NCI-H128 (cell line): ENCODE results near the gene DMBT1.
A peak's percentile ranks its signal among the peaks of the same experiment; 100 is the strongest.

ENCODE experiments used
- DNase-seq: peaks from one replicate; lab custom pipeline; 2025; ENCODE audit not compliant: unreplicated experiment; lab: John Stamatoyannopoulos, UW

DMBT1 gene

DNA sequence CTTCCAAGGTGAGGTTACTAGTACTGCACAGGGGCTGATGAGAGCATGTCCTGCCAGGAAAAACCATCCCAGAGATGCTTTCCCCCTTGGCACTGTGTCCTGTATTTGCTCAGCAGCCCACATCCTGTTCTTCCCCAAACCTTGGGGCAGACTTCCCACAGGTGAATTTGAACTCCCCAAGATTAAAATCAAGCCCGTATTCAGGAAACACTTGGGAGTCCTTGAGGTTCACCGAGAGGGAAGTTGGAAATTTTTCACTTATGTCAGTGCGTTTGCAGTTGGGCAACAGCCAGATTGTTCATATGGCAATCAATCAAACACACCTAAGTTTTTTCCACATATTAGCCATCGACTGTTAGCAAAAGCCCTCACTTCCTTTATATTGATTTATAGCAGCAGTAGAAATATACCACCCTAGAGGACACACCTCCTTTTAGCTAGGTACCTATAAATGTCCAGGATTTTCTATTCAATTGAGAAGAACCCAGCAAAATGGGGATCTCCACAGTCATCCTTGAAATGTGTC is at the start of gene DMBT1:
Gene DMBT1 (plus strand): TSS at position 476 of the 526 bp plus-strand sequence. CDS start 17 bp downstream, at position 493.
- no peak for DNase-seq

- no peak for DNase-seq
Measured at GRCh38 chr10:122513053-122513452, 47.5 kb upstream of the DMBT1 start.

GRCh38 chr10:122514045-122514840 is 46.3 kb upstream of the DMBT1 start:
- DNase-seq, result no peak

DNA sequence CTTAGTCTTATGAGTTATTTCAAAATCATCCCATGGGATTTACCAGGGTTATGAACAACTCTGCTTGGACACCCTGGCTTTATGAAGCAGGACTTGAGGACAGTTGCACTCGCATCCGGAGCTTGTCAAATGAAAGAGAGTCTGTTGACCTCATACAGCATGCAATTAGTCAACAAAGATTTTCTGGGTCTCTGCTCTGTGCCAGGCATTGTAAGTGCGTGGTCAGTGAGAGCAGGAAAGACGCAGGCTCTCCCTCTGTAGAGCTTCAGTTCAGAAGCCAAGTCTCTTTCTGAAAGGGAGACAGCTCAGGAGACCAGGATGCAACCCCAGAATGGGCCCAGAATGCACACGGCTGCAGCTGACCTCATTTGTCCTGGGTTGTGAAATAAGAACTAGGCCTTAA is 45.5 kb upstream of the DMBT1 start:
- DNase-seq, result no peak

DNA sequence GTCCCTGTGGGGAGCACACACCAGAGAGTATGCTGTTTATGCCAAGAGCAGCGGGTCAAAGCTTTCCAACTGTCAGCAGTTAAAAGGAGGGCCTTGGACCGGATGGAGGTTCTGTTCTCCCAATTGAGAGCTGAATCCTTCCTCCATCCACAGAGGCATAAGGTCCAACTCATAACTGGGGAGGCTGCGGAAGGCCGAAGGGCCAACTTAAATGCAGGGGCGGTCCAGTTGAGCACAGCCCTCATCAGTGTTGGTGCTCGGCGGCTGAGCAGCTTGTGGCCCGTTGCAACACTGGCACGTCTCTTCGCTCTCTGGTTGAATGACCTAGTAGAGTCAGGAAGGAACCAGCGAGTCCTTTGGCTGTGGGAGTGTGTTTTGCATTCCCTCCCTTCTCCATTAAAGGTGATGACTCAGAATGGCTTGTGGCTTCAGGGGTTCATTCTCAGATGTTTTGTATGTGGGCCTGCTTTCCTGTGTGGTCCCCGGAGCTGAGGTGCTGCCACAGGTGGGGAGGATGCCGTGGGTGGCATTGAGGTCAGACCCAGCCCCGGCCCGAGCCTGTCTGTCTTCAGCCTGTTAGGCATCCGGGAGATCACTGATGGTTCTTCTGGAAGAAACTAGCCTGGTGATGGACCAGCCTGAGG is 44.8 kb upstream of the DMBT1 start:
- no peak for DNase-seq

DNA sequence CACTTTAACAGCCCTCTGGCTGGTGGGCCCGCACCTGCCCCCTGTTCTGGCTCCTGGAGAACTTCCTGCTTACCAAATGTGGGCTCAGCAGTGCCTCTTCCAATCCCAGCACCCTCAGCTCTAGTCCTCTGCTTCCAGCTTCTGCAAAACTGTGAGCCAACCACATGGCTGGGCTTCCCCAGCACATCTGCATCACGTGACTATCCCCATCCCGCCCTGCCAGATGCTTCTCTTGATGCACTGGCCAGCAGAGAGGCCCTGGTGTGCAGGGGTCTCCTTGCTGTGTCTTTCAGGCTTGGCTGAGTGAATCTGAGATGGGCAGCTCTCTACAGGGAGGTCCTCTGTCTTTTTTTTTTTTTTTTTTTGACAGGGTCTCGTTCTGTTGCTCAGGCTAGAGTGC is 43.8 kb upstream of the DMBT1 start:
- no peak for DNase-seq

- DNase-seq, result no peak
Measured at GRCh38 chr10:122519144-122519543, 41.4 kb upstream of the DMBT1 start.

DNA sequence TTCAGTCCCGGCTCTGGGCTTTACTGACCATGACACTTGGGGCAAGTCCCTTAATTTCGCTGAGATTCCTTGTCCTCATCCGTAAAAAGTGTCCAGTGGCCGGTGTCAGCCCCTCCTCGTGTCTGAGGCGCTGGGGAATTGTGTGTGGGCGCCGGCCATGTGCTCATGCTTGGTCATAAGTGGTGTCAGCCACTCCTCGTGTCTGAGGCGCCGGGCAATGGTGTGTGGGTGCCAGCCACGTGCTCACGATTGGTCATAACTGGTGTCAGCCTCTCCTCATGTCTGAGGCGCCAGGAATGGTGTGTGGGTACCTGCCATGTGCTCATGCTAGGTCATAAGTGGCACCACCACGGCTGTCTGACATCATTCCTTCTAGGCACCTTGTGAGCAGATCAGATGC is 40.7 kb upstream of the DMBT1 start:
- DNase-seq, result no peak

DNA sequence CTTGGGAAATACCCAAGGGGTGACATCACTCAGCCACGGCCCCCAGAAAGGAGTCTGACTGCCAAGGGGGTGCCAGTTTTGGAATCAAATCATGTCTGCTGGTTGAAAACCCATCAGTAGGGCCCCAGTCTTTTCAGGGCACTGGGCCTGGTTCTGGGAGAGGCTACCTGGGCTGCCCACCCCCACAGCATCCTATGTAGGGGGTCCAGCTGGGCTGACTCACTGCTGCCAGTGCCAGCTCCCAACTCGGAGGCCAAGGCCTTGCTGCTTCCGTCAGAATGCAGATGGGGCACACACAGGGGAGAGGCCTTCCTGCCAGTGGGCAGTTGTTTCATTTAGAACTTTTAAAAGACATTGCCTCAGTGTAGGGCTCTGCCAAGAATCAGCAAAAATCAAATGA is 39.5 kb upstream of the DMBT1 start:
- no peak for DNase-seq

DNA sequence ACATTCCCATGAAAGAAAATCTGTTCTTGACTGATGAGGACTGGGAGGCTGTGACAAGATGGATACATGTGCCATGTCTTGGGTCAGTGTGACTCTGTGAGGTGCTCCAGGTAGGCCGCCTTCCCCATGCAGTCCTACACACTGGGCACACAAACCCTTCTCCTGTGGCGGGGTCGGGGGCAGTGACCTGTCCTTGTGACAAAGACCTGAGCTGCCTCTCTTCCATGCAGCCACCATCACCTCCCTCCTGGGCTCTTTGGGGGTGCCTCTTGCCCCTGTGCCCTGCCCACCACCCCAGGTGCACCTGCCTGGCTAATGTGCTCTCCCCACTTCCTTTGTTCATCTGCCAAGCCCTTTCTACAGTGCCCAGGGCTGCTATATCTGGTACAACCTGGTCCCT is 35.7 kb upstream of the DMBT1 start:
- DNase-seq, result no peak

GRCh38 chr10:122525788-122526187 is 34.8 kb upstream of the DMBT1 start:
- no peak for DNase-seq

- no peak for DNase-seq
Measured at GRCh38 chr10:122526892-122527291, 33.7 kb upstream of the DMBT1 start.

DNA sequence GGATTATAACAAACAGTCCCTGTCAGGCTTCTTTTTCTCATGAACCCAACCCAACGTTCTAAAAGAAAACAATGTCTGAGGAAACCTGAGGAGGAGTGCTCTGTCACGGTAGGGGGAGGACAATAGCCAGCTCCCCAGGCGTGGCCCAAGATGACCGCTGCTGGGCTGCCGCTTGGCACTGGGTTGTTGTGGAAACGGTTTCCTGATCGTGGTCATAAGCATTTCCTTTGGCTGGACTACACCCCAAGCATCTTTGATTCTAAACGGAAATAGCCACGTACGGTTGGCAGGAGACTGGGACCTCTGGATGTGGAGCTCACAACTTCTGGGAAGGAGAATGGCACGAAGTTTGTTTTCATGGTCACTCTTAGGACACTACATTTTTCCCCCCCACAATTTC is 30.4 kb upstream of the DMBT1 start:
- DNase-seq, result no peak

GRCh38 chr10:122531261-122531660 is 29.3 kb upstream of the DMBT1 start:
- DNase-seq, result no peak

DNA sequence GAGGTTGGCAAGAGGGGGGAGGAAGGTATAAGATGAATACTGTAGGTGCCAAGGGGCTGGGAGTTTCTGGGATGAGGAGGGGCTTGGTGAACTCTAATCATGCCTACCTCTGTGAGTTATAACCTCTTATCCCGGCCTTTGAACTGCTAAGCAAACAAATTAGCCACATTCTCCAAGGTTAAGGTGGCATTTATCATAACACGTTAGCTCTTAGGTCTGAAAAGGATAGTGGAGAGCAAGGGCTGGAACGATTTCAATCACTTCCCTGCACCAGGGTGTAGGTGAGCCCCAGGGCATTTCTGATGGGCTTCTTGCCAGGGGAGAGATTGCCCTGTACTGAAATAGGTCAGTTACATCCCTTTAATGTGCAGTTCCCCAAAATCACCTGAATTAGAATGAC is 28.6 kb upstream of the DMBT1 start:
- DNase-seq, result peak; percentile 5

GRCh38 chr10:122532601-122533296 is 27.8 kb upstream of the DMBT1 start:
- DNase-seq, result no peak

DNA sequence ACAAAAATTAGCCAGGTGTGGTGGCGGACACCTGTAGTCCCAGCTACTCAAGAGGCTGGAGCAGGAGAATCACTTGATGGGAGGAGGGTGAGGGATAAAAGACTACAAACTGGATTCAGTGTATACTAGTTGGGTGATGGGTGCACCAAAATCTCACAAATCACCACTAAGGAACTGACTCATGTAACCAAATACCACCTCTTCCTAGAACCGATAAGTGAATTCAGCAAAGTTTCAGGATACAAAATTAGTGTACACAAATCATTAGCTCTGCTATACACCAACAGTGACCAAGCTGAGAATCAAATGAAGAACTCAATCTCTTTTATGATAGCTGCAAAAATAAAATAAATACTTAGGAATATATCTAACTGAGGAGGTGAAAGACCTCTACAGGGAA is 23.0 kb upstream of the DMBT1 start:
- DNase-seq, result no peak

DNA sequence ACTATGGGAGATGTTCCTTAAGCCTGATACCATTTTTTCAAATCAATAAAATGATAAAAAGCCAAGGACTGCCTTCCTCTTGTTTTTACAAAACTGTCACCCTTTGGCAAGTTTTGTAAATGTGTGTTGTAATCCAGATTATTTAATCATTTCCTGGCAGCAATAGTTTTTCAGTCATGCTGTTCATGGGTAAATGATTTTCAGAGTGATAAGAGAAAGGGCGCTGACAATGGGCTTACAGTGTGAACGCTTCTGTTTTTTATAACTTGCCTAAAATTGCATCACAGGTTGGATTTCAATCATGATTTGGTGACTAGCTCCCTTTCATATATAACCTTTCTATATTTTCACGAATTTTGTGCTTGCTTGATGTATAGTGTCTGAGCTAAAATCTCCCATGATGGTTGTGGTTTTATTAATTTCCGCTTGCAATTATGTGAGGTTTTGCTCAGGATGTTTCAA is 19.0 kb upstream of the DMBT1 start:
- no peak for DNase-seq

DNA sequence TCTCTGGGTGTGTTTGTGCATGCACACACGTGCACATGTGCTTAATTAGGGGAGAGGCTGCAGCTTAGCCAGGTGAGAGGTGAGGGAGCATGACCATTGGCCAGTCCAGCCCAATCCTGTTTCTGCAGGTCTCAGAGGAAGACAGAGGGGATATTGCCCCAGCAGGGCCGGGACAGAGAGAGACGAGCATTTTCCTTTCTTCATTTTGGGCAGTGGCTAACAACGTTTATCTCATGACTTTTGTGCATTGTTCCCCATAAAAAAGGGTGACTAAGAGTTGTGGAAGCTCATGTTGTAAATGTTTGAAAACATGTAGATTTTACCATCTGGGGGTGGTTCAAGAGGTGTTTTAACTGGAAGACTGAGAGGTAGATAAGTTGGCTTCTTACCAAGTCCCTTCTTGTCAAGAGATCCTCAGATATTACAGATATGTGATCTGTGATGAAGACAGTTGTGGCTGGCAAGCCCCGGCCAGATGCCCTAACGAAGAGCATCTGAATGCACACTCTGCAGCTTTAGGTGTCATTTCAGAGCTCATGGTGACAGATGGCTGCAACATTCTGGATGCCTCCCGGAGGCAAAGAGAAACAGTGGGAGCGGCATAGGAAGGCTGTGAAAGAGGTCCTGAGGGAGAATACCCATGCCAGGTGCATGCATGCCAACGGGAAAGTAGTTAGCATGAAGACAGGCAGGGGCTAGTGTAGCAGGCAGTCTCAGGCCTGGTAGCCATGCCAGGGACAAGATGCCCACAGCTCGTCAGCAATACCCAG is 16.7 kb upstream of the DMBT1 start:
- DNase-seq, result no peak

GRCh38 chr10:122544493-122544892 is 16.1 kb upstream of the DMBT1 start:
- no peak for DNase-seq

DNA sequence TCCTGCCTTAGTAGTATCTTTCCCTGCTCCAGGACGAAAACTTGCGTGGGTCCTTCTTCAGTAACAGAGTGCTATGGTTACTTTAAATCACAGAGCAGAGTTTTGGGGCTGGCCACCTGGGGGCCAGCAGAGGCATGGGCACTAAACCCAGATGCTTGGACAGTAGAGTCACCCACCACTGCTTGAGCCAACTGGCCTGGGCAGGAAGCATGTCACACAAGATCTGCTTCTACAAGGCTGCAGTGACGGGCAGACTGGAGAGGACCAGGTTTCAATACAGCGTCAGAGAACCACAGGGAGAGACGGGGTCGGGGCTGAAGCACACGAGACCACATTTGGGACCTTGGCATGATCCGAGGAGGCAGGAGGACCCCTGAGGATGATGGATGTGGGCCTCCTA is 14.3 kb upstream of the DMBT1 start:
- no peak for DNase-seq
